GM12878 (cell line): ENCODE results near the gene OR51M1. TPM values are rescaled to one million over a fixed set of nuclear protein-coding genes. Genes with fewer than 3 reads are reported as not detected.

Experiments used
- ATAC-seq: fragments of 200-7000 bp; cut with Tn5 transposase; 3 replicates; pipeline ENCODE4 v1.9.1; 2020; ENCODE audit warnings: mild to moderate bottlenecking, moderate library complexity
- BruUV-seq: library from RNA; stranded (reverse); fragments of 400-500 nt; replicated peaks from 2 replicates; lab custom pipeline; 2021; lab: Mats Ljungman, UMichigan
- CTCF ChIA-PET: fragments of 300-600 bp; sonication (Branson Sonifier 250); formaldehyde crosslinking; extraction: SDS; loops from one replicate; lab custom pipeline; 2021; ENCODE audit warnings: inconsistent platforms; lab: Yijun Ruan, JAX
- POLR2A ChIA-PET: fragments of 350-600 bp; formaldehyde crosslinking; extraction: SDS; loops from one replicate; lab custom pipeline; 2021; ENCODE audit warnings: inconsistent platforms; lab: Charles Lee
- RAD21 ChIA-PET: fragments of 300-600 bp; sonication (Branson Sonifier 250); formaldehyde crosslinking; loops from one replicate; lab custom pipeline; 2023; ENCODE audit warnings: antibody characterized with exemption; ENCODE audit not compliant: unreplicated experiment; lab: Charles Lee
- SMC1A ChIA-PET: fragments of 300-600 bp; sonication (Branson Sonifier 250); formaldehyde crosslinking; loops from one replicate; lab custom pipeline; 2023; ENCODE audit not compliant: unreplicated experiment, uncharacterized antibody; lab: Charles Lee
- DNase-seq: peaks from one replicate; pipeline ENCODE4 v3.0.0-alpha.2; 2011; ENCODE audit warnings: low read depth, low spot score
- FAIRE-seq: peaks from 3 replicates; lab custom pipeline; 2011; peaks lifted over from hg19 to GRCh38; lab: Jason Lieb, UNC
- H2AFZ ChIP-seq: 2 replicates; pipeline ENCODE4 v1.6.0; 2011; ENCODE audit warnings: low read depth, low read length, control low read depth; ENCODE audit not compliant: control insufficient read depth
- H3K27ac ChIP-seq: 2 replicates; pipeline ENCODE4 v1.5.1; 2011; ENCODE audit warnings: control low read depth; ENCODE audit not compliant: control insufficient read depth, insufficient read depth
- H3K27me3 ChIP-seq, 2 experiments: replicated peaks in 1 of 2; 2 replicates each; pipeline versions ENCODE4 v1.6.0 to v1.6.1; 2011; ENCODE audit warnings: low read length in 1 of 2; ENCODE audit not compliant: control insufficient read depth in 2 of 2, insufficient read depth in 2 of 2
- H3K36me3 ChIP-seq, 2 experiments: 2 replicates each; pipeline ENCODE4 v1.5.1; 2011; ENCODE audit warnings: low read length in 1 of 2; ENCODE audit not compliant: control insufficient read depth in 2 of 2, insufficient read depth in 2 of 2
- H3K4me1 ChIP-seq: 2 replicates; pipeline ENCODE4 v1.6.1; 2011; ENCODE audit warnings: mild to moderate bottlenecking, low read length, moderate library complexity, mixed read lengths; ENCODE audit not compliant: control insufficient read depth, insufficient read depth
- H3K4me2 ChIP-seq: 2 replicates; pipeline ENCODE4 v1.6.0; 2011; ENCODE audit warnings: control low read depth; ENCODE audit not compliant: control insufficient read depth, insufficient read depth
- H3K4me3 ChIP-seq: fragments of 200-600 bp; sonication (generic); 2 replicates; pipeline ENCODE4 v1.5.1; 2016
- H3K79me2 ChIP-seq: 2 replicates; pipeline ENCODE4 v1.6.0; 2011; ENCODE audit warnings: low read length; ENCODE audit not compliant: control insufficient read depth, insufficient read depth
- H3K9ac ChIP-seq: 2 replicates; pipeline ENCODE4 v1.8.0; 2011; ENCODE audit warnings: low read length, control low read depth, mixed read lengths; ENCODE audit not compliant: control insufficient read depth, insufficient read depth
- H3K9me3 ChIP-seq: replicated peaks from 3 replicates; pipeline ENCODE4 v1.5.1; 2011; ENCODE audit warnings: mild to moderate bottlenecking, low read length; ENCODE audit not compliant: control insufficient read depth, insufficient read depth
- H4K20me1 ChIP-seq: 2 replicates; pipeline ENCODE4 v1.6.0; 2011; ENCODE audit not compliant: control insufficient read depth, insufficient read depth
- BCL11A ChIP-seq: IDR thresholded peaks from 2 replicates; pipeline ENCODE4 v1.6.1; 2011; ENCODE audit warnings: low read depth, low read length
- CEBPB ChIP-seq, 2 experiments: fragments of 150-350 bp in 1 of 2; IDR thresholded peaks; 2 replicates each; pipeline ENCODE4 v1.6.1; 2012 to 2014; ENCODE audit warnings: low read depth in 2 of 2, low read length in 2 of 2, borderline replicate concordance in 1 of 2, inconsistent platforms in 1 of 2
- FOXK2 ChIP-seq: fragments of 450-650 bp; IDR thresholded peaks from 2 replicates; pipeline ENCODE4 v1.6.1; 2017; ENCODE audit warnings: mild to moderate bottlenecking, moderate library complexity
- FOXM1 ChIP-seq: IDR thresholded peaks from 2 replicates; pipeline ENCODE4 v1.6.1; 2012; ENCODE audit warnings: low read depth, mild to moderate bottlenecking, inconsistent platforms, low read length, moderate library complexity
- GATAD2B ChIP-seq: fragments of 450-650 bp; conservative IDR thresholded peaks from 2 replicates; pipeline ENCODE4 v1.6.1; 2017; ENCODE audit warnings: low read depth, mild to moderate bottlenecking, moderate library complexity
- NFYA ChIP-seq: IDR thresholded peaks from 2 replicates; pipeline ENCODE4 v1.6.1; 2011; ENCODE audit warnings: low read depth, mild to moderate bottlenecking, low read length, improper control_type of control experiment, borderline replicate concordance
- NFYB ChIP-seq: IDR thresholded peaks from 2 replicates; pipeline ENCODE4 v1.6.1; 2011; ENCODE audit warnings: low read depth, mild to moderate bottlenecking, low read length, improper control_type of control experiment, moderate library complexity; ENCODE audit not compliant: insufficient read depth
- NR2F1 ChIP-seq: fragments of 450-650 bp; conservative IDR thresholded peaks from 2 replicates; pipeline ENCODE4 v1.6.1; 2017; ENCODE audit warnings: mild to moderate bottlenecking
- NRF1 ChIP-seq: conservative IDR thresholded peaks from 2 replicates; pipeline ENCODE4 v1.6.1; 2011; ENCODE audit warnings: mild to moderate bottlenecking, low read depth, low read length, improper control_type of control experiment
- RB1 ChIP-seq: fragments of 450-650 bp; formaldehyde crosslinking; IDR thresholded peaks from 2 replicates; pipeline ENCODE4 v1.6.1; 2017; ENCODE audit warnings: mild to moderate bottlenecking, borderline replicate concordance
- SPI1 ChIP-seq: IDR thresholded peaks from 2 replicates; pipeline ENCODE4 v1.6.1; 2011; ENCODE audit warnings: low read depth, mild to moderate bottlenecking, low read length, moderate library complexity, borderline replicate concordance; ENCODE audit not compliant: insufficient read depth
- SREBF2 ChIP-seq: IDR thresholded peaks from 2 replicates; pipeline ENCODE4 v1.6.1; 2012; ENCODE audit warnings: mild to moderate bottlenecking, low read length
- SUPT20H ChIP-seq: IDR thresholded peaks from 2 replicates; pipeline ENCODE4 v1.6.1; 2011; ENCODE audit warnings: low read depth, mild to moderate bottlenecking, low read length, moderate library complexity, borderline replicate concordance; ENCODE audit not compliant: control insufficient read depth
- TCF12 ChIP-seq: IDR thresholded peaks from 2 replicates; pipeline ENCODE4 v1.6.1; 2011; ENCODE audit warnings: low read depth, mild to moderate bottlenecking, low read length
- YY1 ChIP-seq: IDR thresholded peaks from 2 replicates; pipeline ENCODE4 v1.6.1; 2011; ENCODE audit warnings: low read depth, mild to moderate bottlenecking, low read length
- ZNF207 ChIP-seq: fragments of 450-650 bp; IDR thresholded peaks from 2 replicates; pipeline ENCODE4 v1.6.1; 2014; ENCODE audit warnings: antibody characterized with exemption, mild to moderate bottlenecking, borderline replicate concordance
- ZNF622 ChIP-seq: fragments of 450-650 bp; IDR thresholded peaks from 2 replicates; pipeline ENCODE4 v1.6.1; 2017; ENCODE audit warnings: mild to moderate bottlenecking, inconsistent platforms
- WGBS: methylation state at CpG from one replicate; pipeline ENCODE4 v1.1.6; 2016; ENCODE audit warnings: low lambda C conversion rate; ENCODE audit not compliant: insufficient replicate concordance, insufficient coverage; ENCODE audit errors: missing lambda C conversion rate; 5-methylcytosine and 5-hydroxymethylcytosine counted together
- in situ Hi-C: fragments of 300-500 bp; cut with MboI; formaldehyde crosslinking; loops from 9 replicates; pipeline ENCODE4 v1.14.3; 2018; ENCODE audit warnings: mixed read lengths
- intact Hi-C: fragments of 100-400 bp; cut with micrococcal nuclease; formaldehyde crosslinking; loops from one replicate; pipeline ENCODE4 v1.14.2; 2022; ENCODE audit not compliant: unreplicated experiment
- polyA plus RNA-seq, 11 experiments: library from polyadenylated mRNA; depleted of rRNA in 4 of 11; unstranded in 6 of 11; stranded (reverse) in 5 of 11; fragments of >200 nt; fragmentation: Nextera tagmentation in 4 of 11; fragmentation: Illumina TruSeq in 1 of 11; extraction: Ambion mirVana in 4 of 11; extraction: Trizol in 1 of 11; gene quantifications; 1 replicate in 1 of 11; 2 replicates in 10 of 11; pipeline versions ENCODE4 v1.2.1 to v1.2.3, GENCODE V29; 2011 to 2016; ENCODE audit warnings: inconsistent platforms in 2 of 11, missing spikeins in 2 of 11, low read depth in 1 of 11
- total RNA-seq, 4 experiments: library from RNA; depleted of rRNA in 3 of 4; stranded (reverse); fragments of >200 nt in 3 of 4; fragmentation: Illumina TruSeq in 1 of 4; extraction: Trizol in 1 of 4; gene quantifications; 2 replicates each; pipeline versions ENCODE4 v1.2.1 to v1.2.3, GENCODE V29; 2013 to 2021
- TF ChIP-seq, protein P1 (sequence below): fragments of 450-650 bp; IDR thresholded peaks from 2 replicates; pipeline ENCODE4 v1.6.1; 2017; ENCODE audit warnings: low read depth, mild to moderate bottlenecking, moderate library complexity
- TF ChIP-seq, protein P2 (sequence below), 3 experiments: IDR thresholded peaks in 2 of 3; conservative IDR thresholded peaks in 1 of 3; 2 replicates each; pipeline ENCODE4 v1.5.1; 2011; ENCODE audit warnings: low read depth in 3 of 3, low read length in 3 of 3, mild to moderate bottlenecking in 3 of 3, control low read depth in 2 of 3, moderate library complexity in 2 of 3, inconsistent platforms in 1 of 3, mixed read lengths in 1 of 3; ENCODE audit not compliant: control insufficient read depth in 2 of 3, insufficient read depth in 1 of 3; ENCODE audit errors: extremely low read depth in 1 of 3

OR51M1 gene
- total and polyA plus RNA-seq, 10 of the 15 experiments (the other 5 are each of a cell fraction or from before 2014, with no cell fraction given): 0.06 TPM; not detected in 9

DNA sequence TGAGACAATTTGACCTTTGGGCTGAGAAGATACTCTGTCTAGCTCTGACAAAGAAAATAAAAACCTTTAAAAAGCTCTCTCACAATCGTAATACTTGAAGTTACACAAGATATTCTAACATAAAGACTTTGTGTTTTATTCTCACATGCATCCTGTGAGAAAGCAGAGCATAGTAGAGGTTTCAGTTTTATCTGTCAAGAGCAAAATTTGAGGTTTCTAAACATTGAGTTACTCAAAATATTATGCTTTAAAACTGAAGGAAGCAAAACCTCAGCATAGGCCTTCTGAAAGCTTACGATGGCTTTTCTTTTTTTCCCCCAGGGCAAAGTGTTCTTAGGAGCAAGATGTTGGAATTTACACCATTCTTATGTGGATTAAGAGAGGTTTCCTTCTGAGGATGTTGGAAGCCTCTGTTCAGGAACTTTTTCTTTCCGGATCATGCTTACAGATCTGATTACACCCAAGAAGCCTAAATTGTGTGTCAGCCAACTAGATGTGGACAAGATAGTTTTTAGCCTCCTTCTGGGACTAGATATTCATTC lies 15.0 kb upstream of the OR51M1 start:
- Histone ChIP-seq H2AFZ (no peak overlapping the region), H3K4me3 (no peak overlapping the region), H3K9ac (no peak overlapping the region), H3K36me3 (no peaks in the 10 kb centered on the region), H3K27me3 (no peaks in the 10 kb centered on the region), H3K4me1 (no peaks in the 10 kb centered on the region), H3K9me3 (no peaks in the 10 kb centered on the region), H3K27ac (no peak overlapping the region), H3K79me2 (no peaks in the 10 kb centered on the region), H4K20me1 (no peaks in the 10 kb centered on the region), H3K4me2 (no peak overlapping the region)
- TF ChIP-seq, protein P1, sequence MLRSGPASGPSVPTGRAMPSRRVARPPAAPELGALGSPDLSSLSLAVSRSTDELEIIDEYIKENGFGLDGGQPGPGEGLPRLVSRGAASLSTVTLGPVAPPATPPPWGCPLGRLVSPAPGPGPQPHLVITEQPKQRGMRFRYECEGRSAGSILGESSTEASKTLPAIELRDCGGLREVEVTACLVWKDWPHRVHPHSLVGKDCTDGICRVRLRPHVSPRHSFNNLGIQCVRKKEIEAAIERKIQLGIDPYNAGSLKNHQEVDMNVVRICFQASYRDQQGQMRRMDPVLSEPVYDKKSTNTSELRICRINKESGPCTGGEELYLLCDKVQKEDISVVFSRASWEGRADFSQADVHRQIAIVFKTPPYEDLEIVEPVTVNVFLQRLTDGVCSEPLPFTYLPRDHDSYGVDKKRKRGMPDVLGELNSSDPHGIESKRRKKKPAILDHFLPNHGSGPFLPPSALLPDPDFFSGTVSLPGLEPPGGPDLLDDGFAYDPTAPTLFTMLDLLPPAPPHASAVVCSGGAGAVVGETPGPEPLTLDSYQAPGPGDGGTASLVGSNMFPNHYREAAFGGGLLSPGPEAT: no peak
- TF ChIP-seq ZNF622 (no peak), YY1 (no peak), RB1 (no peak), GATAD2B (no peak), SREBF2 (no peak), SUPT20H (no peak), SPI1 (no peak), FOXM1 (no peak), NRF1 (no peak), TCF12 (no peak), NR2F1 (no peak), NFYA (no peak), FOXK2 (no peak), ZNF207 (no peak), NFYB (no peak), CEBPB (IDR thresholded peaks at IDR 0.05; ENCODE audit: borderline replicate concordance in 1 of 2, low read depth in 2 of 2, low read length in 2 of 2) (no peak), BCL11A (no peak)
- TF ChIP-seq, protein P2, sequence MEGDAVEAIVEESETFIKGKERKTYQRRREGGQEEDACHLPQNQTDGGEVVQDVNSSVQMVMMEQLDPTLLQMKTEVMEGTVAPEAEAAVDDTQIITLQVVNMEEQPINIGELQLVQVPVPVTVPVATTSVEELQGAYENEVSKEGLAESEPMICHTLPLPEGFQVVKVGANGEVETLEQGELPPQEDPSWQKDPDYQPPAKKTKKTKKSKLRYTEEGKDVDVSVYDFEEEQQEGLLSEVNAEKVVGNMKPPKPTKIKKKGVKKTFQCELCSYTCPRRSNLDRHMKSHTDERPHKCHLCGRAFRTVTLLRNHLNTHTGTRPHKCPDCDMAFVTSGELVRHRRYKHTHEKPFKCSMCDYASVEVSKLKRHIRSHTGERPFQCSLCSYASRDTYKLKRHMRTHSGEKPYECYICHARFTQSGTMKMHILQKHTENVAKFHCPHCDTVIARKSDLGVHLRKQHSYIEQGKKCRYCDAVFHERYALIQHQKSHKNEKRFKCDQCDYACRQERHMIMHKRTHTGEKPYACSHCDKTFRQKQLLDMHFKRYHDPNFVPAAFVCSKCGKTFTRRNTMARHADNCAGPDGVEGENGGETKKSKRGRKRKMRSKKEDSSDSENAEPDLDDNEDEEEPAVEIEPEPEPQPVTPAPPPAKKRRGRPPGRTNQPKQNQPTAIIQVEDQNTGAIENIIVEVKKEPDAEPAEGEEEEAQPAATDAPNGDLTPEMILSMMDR (IDR thresholded peaks at IDR 0.05 in 2 of 3, conservative IDR thresholded peaks at IDR 0.05 in 1 of 3; ENCODE audit: control insufficient read depth in 2 of 3, extremely low read depth in 1 of 3, insufficient read depth in 1 of 3, low read depth in 3 of 3, low read length in 3 of 3): no peak
- BruUV-seq: no TSS peak
- POLR2A ChIA-PET: no interaction called here
- ATAC-seq (peak; percentile 38; the same call in 2 of the 3 replicates), DNase-seq (no peak), FAIRE-seq (no peak)
- intact Hi-C loops (loop anchor here (2.0 kb wide), 1 partner anchor 78 kb away; no protein-coding TSS in a partner anchor), in situ Hi-C loops (no loop called here)
- 17% methylated on average over 3 of the region's 3 CpGs for WGBS
- SMC1A ChIA-PET: interaction anchor here (0.8 to 1.0 kb wide), 2 partner anchors 160 to 244 kb away, joined by 3 read pairs; no protein-coding TSS in a partner anchor
- RAD21 ChIA-PET: no interaction called here
- CTCF ChIA-PET: interaction anchor here (1.1 kb wide), 1 partner anchor 244 kb away, joined by 4 read pairs; no protein-coding TSS in a partner anchor
